ENCODE measurements around the gene PARP11. TPM values are rescaled to one million over a fixed set of nuclear protein-coding genes. Genes with fewer than 3 reads are reported as not detected.

The PARP11 gene
- total and polyA plus RNA-seq, 2 of the 8 experiments (the other 6 are each of a cell fraction or from before 2014, with no cell fraction given) = 4.2 to 13.3 TPM

- no peak for TF ChIP-seq RBBP5 (IDR thresholded peaks at IDR 0.05; ENCODE audit: borderline replicate concordance, low read depth, low read length)
These were observed 3.8 kb downstream of the PARP11 start (continued) for GRCh38 chr12:3869433-3869832.
